HL-60/S4 (cell line): ENCODE results near the gene ELAC1.

Experiments
- in situ Hi-C: fragments of 300-500 bp; cut with MboI; formaldehyde crosslinking; loops from 2 replicates; pipeline ENCODE4 v1.14.3; 2022; ENCODE audit warnings: low sequenced_read_pairs

Gene ELAC1

GRCh38 chr18:51017140-51017879 lies 49.5 kb downstream of the ELAC1 start:
- in situ Hi-C loops: no loop called here

DNA sequence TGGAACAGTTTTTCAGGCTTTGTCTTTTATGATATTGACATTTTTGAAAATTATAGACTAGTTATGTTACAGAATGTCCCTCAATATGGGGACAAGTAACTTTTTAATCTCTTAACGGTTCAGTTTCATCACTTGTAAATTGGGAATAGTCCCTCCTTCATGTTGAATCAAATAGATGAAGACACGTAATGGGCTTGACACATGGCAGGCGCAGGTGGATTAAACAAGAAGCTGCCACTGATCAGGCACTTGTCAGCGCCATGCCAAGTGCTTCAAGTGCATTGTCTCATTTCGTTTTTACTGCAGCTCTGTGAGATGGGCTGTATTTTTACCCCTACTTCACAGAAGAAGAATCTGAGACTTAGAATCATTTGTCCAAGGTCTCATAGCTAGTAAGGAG lies 52.7 kb downstream of the ELAC1 start:
- in situ Hi-C loops: no loop called here

DNA sequence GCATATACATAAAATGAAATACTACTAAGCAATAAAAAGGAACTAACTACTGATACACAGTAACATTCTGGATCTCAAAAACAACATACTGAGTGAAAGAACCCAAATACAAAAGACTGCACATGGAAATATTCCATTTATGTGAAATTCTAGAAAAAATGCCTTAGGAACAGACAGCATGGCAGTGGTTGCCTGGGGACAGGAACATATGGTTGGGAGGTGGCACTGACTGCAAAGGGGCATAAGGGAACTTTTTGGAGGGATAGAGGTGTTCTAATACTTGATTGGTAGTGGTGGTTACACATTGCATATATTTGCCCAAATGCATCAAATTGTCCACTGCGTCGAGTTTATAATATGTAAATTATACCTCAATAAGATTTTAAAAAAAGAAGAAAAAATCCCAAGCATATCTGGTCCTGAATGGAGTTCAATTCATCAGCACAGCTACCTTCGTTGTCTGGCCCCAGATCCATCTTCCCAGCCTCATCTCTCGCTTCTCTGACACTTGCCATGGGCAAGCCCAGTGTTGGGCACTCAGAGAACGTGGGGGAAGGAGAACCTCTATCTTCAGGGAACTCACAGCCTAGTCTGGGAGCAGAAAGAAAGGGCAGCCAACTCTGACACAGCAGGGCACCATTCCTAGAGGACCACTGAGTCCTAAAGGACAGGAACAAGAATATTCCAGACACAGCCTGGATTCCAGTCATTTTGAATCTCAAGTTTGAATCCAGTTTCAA lies 53.6 kb downstream of the ELAC1 start:
- in situ Hi-C loops: no loop called here

- in situ Hi-C loops: no loop called here
These were observed 57.7 kb downstream of the ELAC1 start for GRCh38 chr18:51025512-51025911.

DNA sequence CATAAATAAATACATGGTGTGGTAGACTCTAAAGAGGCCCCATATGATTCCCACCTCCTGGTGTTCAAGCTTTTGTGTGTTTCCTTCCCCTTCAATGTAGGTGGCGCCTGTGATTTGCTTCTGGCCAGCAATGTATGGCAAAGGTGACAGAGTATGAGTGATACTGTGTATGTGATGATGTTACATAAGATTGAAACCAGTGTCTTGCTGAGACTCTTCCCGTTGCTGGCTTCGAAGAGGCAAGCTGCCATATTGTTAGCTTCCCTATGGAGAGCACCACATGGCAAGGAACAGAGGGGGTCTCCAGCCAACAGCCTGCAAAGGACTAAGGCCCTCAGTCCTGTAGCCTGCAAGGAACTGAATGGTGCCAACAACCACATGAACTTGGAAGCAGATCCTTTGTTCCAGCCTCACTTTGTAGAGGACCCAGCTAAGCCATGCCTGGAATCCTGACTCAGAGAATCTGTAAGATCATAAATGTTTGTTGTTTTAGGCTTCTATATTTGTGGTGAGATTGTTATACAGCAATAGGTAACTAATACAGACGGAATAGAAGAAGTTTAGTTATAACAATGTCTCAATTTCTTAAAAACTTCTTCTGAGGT lies 60.5 kb downstream of the ELAC1 start:
- in situ Hi-C loops: no loop called here

GRCh38 chr18:51029378-51029693 lies 61.5 kb downstream of the ELAC1 start:
- in situ Hi-C loops: no loop called here

- in situ Hi-C loops: no loop called here
These were observed 62.1 kb downstream of the ELAC1 start, which contains the start of gene SMAD4 for GRCh38 chr18:51029694-51030536. Gene SMAD4 (plus strand): TSS chr18:51030213. CDS start chr18:51047047, 16,834 bp downstream.

DNA sequence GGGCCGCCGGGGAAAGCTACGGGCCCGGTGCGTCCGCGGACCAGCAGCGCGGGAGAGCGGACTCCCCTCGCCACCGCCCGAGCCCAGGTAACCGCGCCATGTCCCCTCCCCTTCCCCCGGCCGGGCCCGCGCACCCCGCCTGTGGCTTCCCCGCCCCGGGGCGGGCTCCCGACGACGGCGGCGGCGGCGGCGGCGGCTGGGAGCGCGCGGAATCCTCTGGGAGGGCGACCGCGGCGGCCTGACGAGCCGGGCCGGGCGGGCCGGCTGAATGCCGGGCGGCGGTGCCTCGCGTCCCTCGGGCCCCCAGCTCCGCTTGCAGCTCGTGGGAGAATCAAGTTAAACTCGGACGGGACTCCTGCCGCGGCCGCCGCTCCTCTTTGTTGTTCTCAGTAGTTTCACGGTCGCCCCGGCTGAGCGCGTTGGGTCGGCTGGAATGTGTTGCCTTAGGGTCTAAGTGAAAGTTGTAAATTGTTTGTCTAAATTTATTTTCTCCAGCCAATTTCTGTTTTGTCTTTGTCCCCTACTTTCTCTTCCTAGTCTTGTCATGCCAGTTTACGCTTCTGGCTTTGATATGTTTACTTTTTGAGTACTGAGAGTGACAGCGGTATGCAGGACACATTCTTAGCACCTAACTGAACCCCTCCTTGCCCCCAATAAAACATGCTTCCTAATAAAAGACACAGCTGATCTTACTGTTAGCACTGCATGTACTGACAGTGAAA lies 62.9 kb downstream of the ELAC1 start:
- in situ Hi-C loops: no loop called here

DNA sequence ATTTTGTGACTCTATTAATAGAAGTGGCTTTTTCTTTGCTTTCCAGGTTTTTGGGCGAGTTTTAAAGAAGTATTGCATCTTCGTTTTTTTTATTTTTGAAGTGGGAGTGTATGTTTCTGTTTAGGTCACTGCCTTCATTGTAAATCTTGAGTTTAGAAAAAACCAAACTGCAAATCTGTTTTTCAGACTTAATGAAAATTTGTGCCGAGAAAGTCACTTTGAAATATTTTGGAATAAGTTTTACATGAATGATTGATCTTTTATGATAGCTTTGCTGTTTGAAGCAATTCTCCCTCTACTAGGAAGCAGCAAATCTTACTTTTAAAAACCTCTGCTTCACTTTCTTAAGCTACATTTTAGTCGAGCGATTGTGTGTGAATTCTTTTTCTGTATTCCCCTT lies 64.4 kb downstream of the ELAC1 start:
- in situ Hi-C loops: no loop called here

GRCh38 chr18:51037230-51037629 lies 69.4 kb downstream of the ELAC1 start:
- in situ Hi-C loops: no loop called here
